A549 (cell line): ENCODE results near the gene CFAP97. TPM values are rescaled to one million over a fixed set of nuclear protein-coding genes. Genes with fewer than 3 reads are reported as not detected.
"Not testable (repeated sequence)": the region's sequence is repeated elsewhere in the genome, so short reads cannot be mapped to it uniquely, and the experiment has no call there.

Experiments used
- ATAC-seq, 2 experiments: fragments of 200-7000 bp in 1 of 2; fragments of >200 bp in 1 of 2; cut with Nextera tagmentation in 1 of 2; cut with Tn5 transposase in 1 of 2; 3 replicates each; pipeline versions ENCODE4 v1.8.0 to v1.9.1; 2018 to 2020; ENCODE audit warnings: mild to moderate bottlenecking in 1 of 2, moderate library complexity in 1 of 2
- CTCF ChIA-PET: fragments of 300-600 bp; sonication (Branson Sonifier 250); formaldehyde crosslinking; extraction: SDS; loops from one replicate; lab custom pipeline; 2021; ENCODE audit warnings: antibody characterized with exemption, inconsistent platforms; lab: Yijun Ruan, JAX
- POLR2A ChIA-PET: fragments of 350-600 bp; formaldehyde crosslinking; extraction: SDS; loops from one replicate; lab custom pipeline; 2021; ENCODE audit warnings: antibody characterized with exemption, inconsistent platforms; lab: Yijun Ruan, JAX
- DNase-seq, 2 experiments: peaks; one replicate each; pipeline versions ENCODE4 v3.0.0 to v3.0.0-alpha.2; 2011 to 2016; ENCODE audit warnings: low read depth in 1 of 2, low spot score in 1 of 2
- FAIRE-seq: peaks from 2 replicates; lab custom pipeline; 2011; peaks lifted over from hg19 to GRCh38; lab: Jason Lieb, UNC
- H3K27ac ChIP-seq, 2 experiments: fragments of >200 bp; sonication (Bioruptor Twin); formaldehyde crosslinking; 3 replicates each; pipeline ENCODE4 v1.5.1; 2016 to 2017
- H3K4me1 ChIP-seq: fragments of >200 bp; sonication (Bioruptor Twin); formaldehyde crosslinking; 3 replicates; pipeline ENCODE4 v1.6.1; 2016
- H3K4me2 ChIP-seq: fragments of >200 bp; sonication (Bioruptor Twin); formaldehyde crosslinking; 3 replicates; pipeline ENCODE4 v1.6.1; 2016
- H3K4me3 ChIP-seq: fragments of >200 bp; sonication (Bioruptor Twin); formaldehyde crosslinking; 3 replicates; pipeline ENCODE4 v1.5.1; 2016
- H3K9me3 ChIP-seq: fragments of >200 bp; sonication (Bioruptor Twin); formaldehyde crosslinking; 3 replicates; pipeline ENCODE4 v1.6.1; 2016
- ATOH8 ChIP-seq: fragments of 250-450 bp; sonication (Bioruptor Pico); IDR thresholded peaks from 2 replicates; pipeline ENCODE4 v1.5.0; 2020; ENCODE audit warnings: low read depth, mild to moderate bottlenecking, moderate library complexity
- CHD2 ChIP-seq: fragments of 150-350 bp; IDR thresholded peaks from 2 replicates; pipeline ENCODE4 v1.6.1; 2014; ENCODE audit warnings: low read length; ENCODE audit not compliant: partially characterized antibody
- EHMT2 ChIP-seq: fragments of 200-600 bp; sonication (generic); IDR thresholded peaks from 2 replicates; pipeline ENCODE4 v1.6.1; 2016; ENCODE audit warnings: antibody characterized with exemption, low read depth, mild to moderate bottlenecking, moderate library complexity
- EP300 ChIP-seq, 2 experiments: fragments of >200 bp; sonication (Bioruptor Twin); formaldehyde crosslinking; IDR thresholded peaks; 2 replicates in 1 of 2; 3 replicates in 1 of 2; pipeline ENCODE4 v1.6.1; 2016 to 2017
- FOSB ChIP-seq: fragments of 250-450 bp; sonication (Bioruptor Pico); IDR thresholded peaks from 2 replicates; pipeline ENCODE4 v1.5.0; 2020; ENCODE audit warnings: mild to moderate bottlenecking, moderate library complexity
- FOSL2 ChIP-seq, 2 experiments: fragments of 450-650 bp in 1 of 2; fragments of >200 bp in 1 of 2; sonication (Bioruptor Twin) in 1 of 2; formaldehyde crosslinking; IDR thresholded peaks; 2 replicates each; pipeline versions ENCODE4 v1.5.0 to v1.6.1; 2016 to 2020; ENCODE audit warnings: mild to moderate bottlenecking in 1 of 2, moderate library complexity in 1 of 2
- FOXS1 ChIP-seq: fragments of 250-450 bp; sonication (Bioruptor Pico); IDR thresholded peaks from 2 replicates; pipeline ENCODE4 v1.5.0; 2020; ENCODE audit warnings: mild to moderate bottlenecking, moderate library complexity
- GATA3 ChIP-seq: IDR thresholded peaks from 2 replicates; pipeline ENCODE4 v1.6.1; 2012; ENCODE audit warnings: borderline replicate concordance
- HDAC2 ChIP-seq: fragments of 200-600 bp; sonication (generic); IDR thresholded peaks from 2 replicates; pipeline ENCODE4 v1.6.1; 2016
- HES2 ChIP-seq: fragments of >200 bp; sonication (Bioruptor Twin); formaldehyde crosslinking; IDR thresholded peaks from 2 replicates; pipeline ENCODE4 v1.6.1; 2016
- HMGXB4 ChIP-seq: fragments of 250-450 bp; sonication (Bioruptor Pico); IDR thresholded peaks from 2 replicates; pipeline ENCODE4 v1.5.0; 2021; ENCODE audit warnings: mild to moderate bottlenecking, moderate library complexity, borderline replicate concordance
- KDM5A ChIP-seq: fragments of 200-600 bp; sonication (generic); IDR thresholded peaks from 2 replicates; pipeline ENCODE4 v1.6.1; 2016; ENCODE audit warnings: antibody characterized with exemption, mild to moderate bottlenecking
- MAFK ChIP-seq: fragments of 450-650 bp; IDR thresholded peaks from 2 replicates; pipeline ENCODE4 v1.6.1; 2014; ENCODE audit not compliant: partially characterized antibody
- MAZ ChIP-seq: fragments of 150-350 bp; IDR thresholded peaks from 2 replicates; pipeline ENCODE4 v1.6.1; 2014; ENCODE audit warnings: antibody characterized with exemption, low read depth, low read length, borderline replicate concordance
- NFE2L2 ChIP-seq: fragments of 150-350 bp; conservative IDR thresholded peaks from 2 replicates; pipeline ENCODE4 v1.6.1; 2014; ENCODE audit warnings: low read length
- NPAS2 ChIP-seq: fragments of 250-450 bp; sonication (Bioruptor Pico); IDR thresholded peaks from 2 replicates; pipeline ENCODE4 v1.8.0; 2022; ENCODE audit warnings: mild to moderate bottlenecking, moderate library complexity, borderline replicate concordance
- NR3C1 ChIP-seq: fragments of >200 bp; sonication (Bioruptor Twin); formaldehyde crosslinking; IDR thresholded peaks from 3 replicates; pipeline ENCODE4 v1.6.1; 2017
- POLR2A ChIP-seq: IDR thresholded peaks from 2 replicates; pipeline ENCODE4 v1.6.1; 2012; ENCODE audit warnings: mild to moderate bottlenecking, low read length
- RNF2 ChIP-seq: fragments of 200-600 bp; sonication (generic); IDR thresholded peaks from 2 replicates; pipeline ENCODE4 v1.6.1; 2016; ENCODE audit warnings: low read depth, mild to moderate bottlenecking, antibody characterized with exemption, moderate library complexity, borderline replicate concordance
- TP53 ChIP-seq: fragments of 250-450 bp; sonication (Bioruptor Pico); IDR thresholded peaks from 2 replicates; pipeline ENCODE4 v1.5.0; 2021; ENCODE audit warnings: mild to moderate bottlenecking, moderate library complexity
- ZFP36 ChIP-seq: fragments of 450-650 bp; IDR thresholded peaks from 2 replicates; pipeline ENCODE4 v1.6.1; 2014; ENCODE audit warnings: borderline replicate concordance; ENCODE audit not compliant: partially characterized antibody
- ZNF302 ChIP-seq: fragments of 250-450 bp; sonication (Bioruptor Pico); IDR thresholded peaks from 2 replicates; pipeline ENCODE4 v1.9.0; 2021; ENCODE audit warnings: inconsistent platforms, mild to moderate bottlenecking, moderate library complexity
- WGBS: methylation state at CpG from one replicate; pipeline ENCODE4 v1.1.6; 2017; ENCODE audit errors: missing lambda C conversion rate; 5-methylcytosine and 5-hydroxymethylcytosine counted together
- polyA plus RNA-seq, 4 experiments: library from polyadenylated mRNA; depleted of rRNA in 3 of 4; stranded (reverse); fragments of >200 nt; fragmentation: RNase III in 1 of 4; extraction: RNeasy Plus Mini Kit Qiagen cat#74134 plus additional on column Dnase treatment in 1 of 4; gene quantifications; 2 replicates in 3 of 4; 3 replicates in 1 of 4; pipeline ENCODE4 v1.2.3, GENCODE V29; 2011 to 2017

The CFAP97 gene
- polyA plus RNA-seq, 2 of the 4 experiments (the other 2 are of a cell fraction), result 15.8 to 48.2 TPM

- ChIA-PET CTCF (interaction anchor here (0.7 to 0.9 kb wide), 2 partner anchors 12 to 914 kb away, joined by 4 read pairs; no protein-coding TSS in a partner anchor), POLR2A (no interaction called here)
- FAIRE-seq (no peak), ATAC-seq (no peak), DNase-seq (no peak)
- H3K27ac ChIP-seq, result no peak overlapping the region
- H3K4me2 ChIP-seq, result no peak overlapping the region
- no peaks in the 10 kb centered on the region for H3K4me1 ChIP-seq
- TF ChIP-seq ATOH8, result no peak
- TF ChIP-seq KDM5A, result no peak
- 62% methylated on average over 6 of the region's 6 CpGs for WGBS
- H3K9me3 ChIP-seq, result no peaks in the 10 kb centered on the region
- no peak overlapping the region for H3K4me3 ChIP-seq
Measured at GRCh38 chr4:185122681-185123345, 81.0 kb downstream of the CFAP97 start.

- ATAC-seq, result no peak
- Histone ChIP-seq H3K4me1 (no peaks in the 10 kb centered on the region), H3K4me3 (no peak overlapping the region), H3K4me2 (no peak overlapping the region), H3K27ac (no peak overlapping the region), H3K9me3 (no peaks in the 10 kb centered on the region)
- TF ChIP-seq GATA3 (no peak), NPAS2 (CRISPR knock-in tag) (no peak), FOSB (CRISPR knock-in tag) (no peak), TP53 (CRISPR knock-in tag) (no peak), ZNF302 (CRISPR knock-in tag) (no peak), POLR2A (no peak), FOXS1 (no peak), ZFP36 (no peak), HMGXB4 (CRISPR knock-in tag) (no peak), RNF2 (no peak), FOSL2 (IDR thresholded peaks at IDR 0.05) (no peak), FOSL2 (CRISPR knock-in tag; IDR thresholded peaks at IDR 0.05) (no peak)
- no peak for DNase-seq
- POLR2A ChIA-PET, result no interaction called here
- FAIRE-seq, result no peak
- WGBS, result 74% methylated on average over 6 of the region's 6 CpGs
- CTCF ChIA-PET, result interaction anchor here (1.1 kb wide), 1 partner anchor 23 kb away, joined by 4 read pairs; no protein-coding TSS in a partner anchor
Measured at GRCh38 chr4:185120631-185120946, 83.2 kb downstream of the CFAP97 start.

GRCh38 chr4:185119927-185120630, 83.7 kb downstream of the CFAP97 start:
- H3K4me1 ChIP-seq, result no peaks in the 10 kb centered on the region
- H3K4me3 ChIP-seq, result no peak overlapping the region
- H3K9me3 ChIP-seq, result no peaks in the 10 kb centered on the region
- ATAC-seq, result no peak
- WGBS, result 90% methylated on average over 3 of the region's 3 CpGs
- ChIA-PET POLR2A (no interaction called here), CTCF (interaction anchor here (0.6 to 1.1 kb wide), 3 partner anchors 14 to 22 kb away, joined by 3 to 4 read pairs (median 3); no protein-coding TSS in a partner anchor)
- no peak for FAIRE-seq
- DNase-seq, result no peak
- no peak overlapping the region for H3K4me2 ChIP-seq
- no peak overlapping the region for H3K27ac ChIP-seq
- TF ChIP-seq HDAC2, result no peak
- TF ChIP-seq FOSL2 (IDR thresholded peaks at IDR 0.05), result no peak
- no peak for TF ChIP-seq FOSL2 (CRISPR knock-in tag; IDR thresholded peaks at IDR 0.05)
- TF ChIP-seq ZNF302 (CRISPR knock-in tag), result no peak
- no peak for TF ChIP-seq CHD2
- TF ChIP-seq FOXS1, result no peak
- no peak for TF ChIP-seq EHMT2
- TF ChIP-seq MAZ, result no peak
- no peak for TF ChIP-seq GATA3
- TF ChIP-seq NFE2L2, result no peak
- TF ChIP-seq MAFK, result no peak
- TF ChIP-seq NR3C1, result no peak
- TF ChIP-seq EP300 (IDR thresholded peaks at IDR 0.05), result no peak
- no peak for TF ChIP-seq TP53 (CRISPR knock-in tag)
- TF ChIP-seq HES2, result no peak
- no peak for TF ChIP-seq KDM5A
- no peak for TF ChIP-seq HMGXB4 (CRISPR knock-in tag)
- TF ChIP-seq, all 56 proteins: peak for 0

- CTCF ChIA-PET, result interaction anchor here (0.6 to 1.1 kb wide), 3 partner anchors 14 to 22 kb away, joined by 3 to 4 read pairs (median 3); no protein-coding TSS in a partner anchor
Measured at GRCh38 chr4:185119467-185119866, 84.3 kb downstream of the CFAP97 start.

More at GRCh38 chr4:185119467-185119866, 84.3 kb downstream of the CFAP97 start:
- FAIRE-seq, H3K27ac ChIP-seq, H3K4me2 ChIP-seq, POLR2A ChIA-PET, H3K4me1 ChIP-seq, ATAC-seq, DNase-seq, H3K4me3 ChIP-seq, H3K9me3 ChIP-seq: not testable (repeated sequence)
- WGBS, result 75% methylated on average over 5 of the region's 5 CpGs
